Activated CD8-positive, alpha-beta T cell treated with anti-CD3 and anti-CD28 coated beads for 36 hours (primary cell): Measurements from ENCODE around the gene SHROOM3. TPM values are rescaled to one million over a fixed set of nuclear protein-coding genes. Genes with fewer than 3 reads are reported as not detected.

Source experiments
- ATAC-seq: fragments of 200-7000 bp; cut with Tn5 transposase; one replicate; pipeline ENCODE4 v1.10.0; 2021; ENCODE audit warnings: mild to moderate bottlenecking, moderate library complexity
- CTCF ChIA-PET: fragments of 350-600 bp; sonication (Branson Sonifier 250); formaldehyde crosslinking; loops from one replicate; lab custom pipeline; 2021; ENCODE audit warnings: antibody characterized with exemption; lab: Charles Lee
- POLR2A ChIA-PET: fragments of 350-600 bp; sonication (Branson Sonifier 250); formaldehyde crosslinking; loops from one replicate; lab custom pipeline; 2021; ENCODE audit warnings: antibody characterized with exemption; lab: Charles Lee
- DNase-seq: peaks from one replicate; pipeline ENCODE4 v3.0.0-alpha.2; 2020
- H3K27ac Mint-ChIP-seq: one replicate; pipeline ENCODE4 v1.8.0; 2021; ENCODE audit warnings: mild to moderate bottlenecking, mixed read lengths
- H3K27me3 Mint-ChIP-seq: one replicate; pipeline ENCODE4 v1.8.0; 2021; ENCODE audit warnings: mixed read lengths
- H3K36me3 Mint-ChIP-seq: one replicate; pipeline ENCODE4 v1.8.0; 2021; ENCODE audit warnings: low read depth, mixed read lengths
- H3K4me1 Mint-ChIP-seq: one replicate; pipeline ENCODE4 v1.8.0; 2021; ENCODE audit warnings: low read depth, mixed read lengths
- H3K4me3 Mint-ChIP-seq: one replicate; pipeline ENCODE4 v1.8.0; 2021; ENCODE audit warnings: mild to moderate bottlenecking, moderate library complexity, mixed read lengths
- H3K9me3 Mint-ChIP-seq: one replicate; pipeline ENCODE4 v1.8.0; 2021; ENCODE audit warnings: mixed read lengths
- CTCF ChIP-seq: fragments of 200-600 bp; IDR thresholded peaks from one replicate; pipeline ENCODE4 v1.8.0; 2022; ENCODE audit warnings: antibody characterized with exemption, mild to moderate bottlenecking
- intact Hi-C: fragments of 100-400 bp; cut with micrococcal nuclease; formaldehyde crosslinking; loops from one replicate; pipeline ENCODE4 v1.10.0; 2022
- total RNA-seq, 2 experiments: library from RNA; stranded (reverse); gene quantifications; one replicate each; pipeline ENCODE4 v1.2.3, GENCODE V29; 2021

Gene SHROOM3
- total RNA-seq, 2 experiments from 2014 or later, result not detected

- CTCF ChIA-PET, result no interaction called here
- Mint-ChIP-seq H3K4me3 (no peak overlapping the region), H3K4me1 (peaks cover 10% of the 10 kb centered on the region), H3K9me3 (no peaks in the 10 kb centered on the region), H3K27ac (no peak overlapping the region), H3K27me3 (peaks cover 7% of the 10 kb centered on the region), H3K36me3 (no peaks in the 10 kb centered on the region)
- intact Hi-C loops, result no loop called here
- no peak for TF ChIP-seq CTCF
- ATAC-seq (no peak), DNase-seq (no peak)
- POLR2A ChIA-PET, result no interaction called here
Observed at GRCh38 chr4:76558396-76559235, 123.6 kb downstream of the SHROOM3 start.

GRCh38 chr4:76559236-76560071 lies 124.4 kb downstream of the SHROOM3 start:
- H3K36me3 Mint-ChIP-seq, result no peaks in the 10 kb centered on the region
- no peak overlapping the region for H3K4me3 Mint-ChIP-seq
- no peak for TF ChIP-seq CTCF
- H3K4me1 Mint-ChIP-seq, result peaks cover 14% of the 10 kb centered on the region
- no peaks in the 10 kb centered on the region for H3K9me3 Mint-ChIP-seq
- ChIA-PET CTCF (no interaction called here), POLR2A (no interaction called here)
- DNase-seq (no peak), ATAC-seq (no peak)
- peaks cover 7% of the 10 kb centered on the region for H3K27me3 Mint-ChIP-seq
- no peak overlapping the region for H3K27ac Mint-ChIP-seq
- intact Hi-C loops, result no loop called here

GRCh38 chr4:76562161-76562560 lies 127.1 kb downstream of the SHROOM3 start:
- peaks cover 14% of the 10 kb centered on the region for H3K4me1 Mint-ChIP-seq
- TF ChIP-seq CTCF, result no peak
- no peaks in the 10 kb centered on the region for H3K9me3 Mint-ChIP-seq
- ChIA-PET CTCF (no interaction called here), POLR2A (no interaction called here)
- no peaks in the 10 kb centered on the region for H3K36me3 Mint-ChIP-seq
- intact Hi-C loops, result no loop called here
- ATAC-seq (no peak), DNase-seq (no peak)
- no peak overlapping the region for H3K27ac Mint-ChIP-seq
- peaks cover 7% of the 10 kb centered on the region for H3K27me3 Mint-ChIP-seq
- H3K4me3 Mint-ChIP-seq, result no peak overlapping the region

- H3K4me3 Mint-ChIP-seq, result no peak overlapping the region
- intact Hi-C loops, result no loop called here
- DNase-seq, result peak; percentile 19
- no peaks in the 10 kb centered on the region for H3K9me3 Mint-ChIP-seq
- H3K27me3 Mint-ChIP-seq, result peaks cover 4% of the 10 kb centered on the region
- no peak for TF ChIP-seq CTCF
- H3K36me3 Mint-ChIP-seq, result no peaks in the 10 kb centered on the region
- CTCF ChIA-PET, result interaction anchor here (0.9 kb wide), 1 partner anchor 641 kb away, joined by 3 read pairs; no protein-coding TSS in a partner anchor
- peak overlapping the region; percentile 63 for H3K27ac Mint-ChIP-seq
- ATAC-seq, result peak; percentile 61
- peaks cover 14% of the 10 kb centered on the region for H3K4me1 Mint-ChIP-seq
- POLR2A ChIA-PET, result no interaction called here
Observed at GRCh38 chr4:76562836-76563453, 127.9 kb downstream of the SHROOM3 start.
